GF-D8 (cell line): ENCODE data around the gene HIVEP1.

ENCODE experiments used
- DNase-seq: peaks from one replicate; lab custom pipeline; 2025; lab: John Stamatoyannopoulos, UW

The HIVEP1 gene

DNA sequence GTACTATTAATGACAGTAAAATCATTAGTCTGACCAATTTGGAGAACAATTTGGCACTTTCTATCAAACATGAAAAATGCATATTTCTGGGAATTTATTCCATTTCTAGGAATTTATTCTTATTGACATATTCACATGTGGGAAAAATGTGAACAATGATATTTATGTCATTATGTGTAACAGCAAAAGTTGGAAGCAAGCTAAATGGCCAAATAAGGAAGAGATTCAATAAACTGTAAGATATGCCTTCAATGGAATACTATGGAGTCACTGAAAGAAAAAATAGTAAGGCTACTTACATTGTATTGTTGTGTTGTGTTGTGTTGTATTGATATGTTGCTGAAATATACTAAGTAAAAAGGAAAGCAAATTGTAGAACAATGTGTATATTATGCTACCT, 177.5 kb downstream of the HIVEP1 start:
- no peak for DNase-seq

DNA sequence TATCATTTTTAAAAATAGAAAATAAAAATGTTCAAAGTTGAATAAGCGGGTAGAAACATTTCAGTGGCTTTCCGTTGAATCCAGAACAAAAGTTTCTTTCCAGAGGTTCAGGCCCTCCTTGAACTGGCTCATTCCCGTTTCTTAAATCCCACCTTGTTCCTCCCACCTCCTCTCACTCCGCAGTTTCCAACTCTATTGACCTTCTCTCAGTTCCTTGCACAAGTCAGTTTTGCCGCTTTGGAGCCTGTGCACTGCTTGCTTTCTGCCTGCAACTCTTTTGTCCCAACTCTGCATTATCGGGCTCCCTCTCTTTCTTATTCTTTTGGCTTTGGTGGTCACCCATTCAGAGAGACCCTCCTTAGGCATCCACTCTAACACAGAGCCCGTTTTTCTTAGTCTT, 178.1 kb downstream of the HIVEP1 start:
- no peak for DNase-seq

DNA sequence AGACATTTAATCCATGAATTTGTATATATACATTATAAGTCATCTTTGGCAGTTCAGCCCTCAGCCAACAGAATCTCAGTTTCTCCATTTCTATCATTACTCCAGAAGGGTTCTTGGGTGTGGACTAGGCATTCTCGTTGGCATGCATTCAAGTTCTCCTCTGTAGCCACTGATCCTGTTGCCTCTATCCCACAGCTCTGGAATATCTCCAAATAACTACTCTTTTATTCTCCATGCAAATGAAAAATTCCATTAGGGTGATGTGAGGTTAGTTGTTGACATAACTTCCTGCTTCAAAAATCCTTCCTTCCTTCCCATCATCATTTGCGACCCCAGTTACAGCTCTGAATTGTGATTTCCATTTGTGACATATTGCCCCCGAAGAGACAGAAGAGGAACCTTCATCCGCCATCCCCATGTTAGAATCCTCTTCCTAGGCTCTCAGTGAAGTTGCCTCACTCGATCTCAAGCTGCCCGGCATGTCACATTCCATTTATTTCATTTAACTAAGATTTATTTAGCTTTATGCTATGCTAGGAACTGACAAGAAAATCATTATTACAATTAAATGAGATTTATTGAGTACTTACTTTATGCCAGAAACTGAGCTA, 184.3 kb downstream of the HIVEP1 start:
- no peak for DNase-seq

DNA sequence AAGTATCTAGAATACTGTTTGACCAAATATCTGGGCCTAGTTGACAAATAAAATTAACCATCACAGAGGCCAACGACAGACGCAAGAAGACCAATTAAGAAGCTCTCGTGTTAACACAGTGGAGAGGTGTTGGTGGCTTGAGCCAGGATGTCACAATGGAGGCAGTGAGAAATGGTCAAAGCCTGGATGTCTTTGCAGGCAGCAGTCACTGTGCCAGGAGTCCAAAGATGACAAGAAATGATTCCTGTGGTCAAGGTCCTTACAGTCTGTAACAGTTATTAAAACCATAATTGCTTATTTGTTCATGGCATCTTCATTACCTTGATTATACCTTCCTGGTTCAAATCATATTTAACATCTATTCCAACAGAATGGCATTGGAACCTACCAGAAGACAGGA, 186.7 kb downstream of the HIVEP1 start:
- DNase-seq = no peak

DNA sequence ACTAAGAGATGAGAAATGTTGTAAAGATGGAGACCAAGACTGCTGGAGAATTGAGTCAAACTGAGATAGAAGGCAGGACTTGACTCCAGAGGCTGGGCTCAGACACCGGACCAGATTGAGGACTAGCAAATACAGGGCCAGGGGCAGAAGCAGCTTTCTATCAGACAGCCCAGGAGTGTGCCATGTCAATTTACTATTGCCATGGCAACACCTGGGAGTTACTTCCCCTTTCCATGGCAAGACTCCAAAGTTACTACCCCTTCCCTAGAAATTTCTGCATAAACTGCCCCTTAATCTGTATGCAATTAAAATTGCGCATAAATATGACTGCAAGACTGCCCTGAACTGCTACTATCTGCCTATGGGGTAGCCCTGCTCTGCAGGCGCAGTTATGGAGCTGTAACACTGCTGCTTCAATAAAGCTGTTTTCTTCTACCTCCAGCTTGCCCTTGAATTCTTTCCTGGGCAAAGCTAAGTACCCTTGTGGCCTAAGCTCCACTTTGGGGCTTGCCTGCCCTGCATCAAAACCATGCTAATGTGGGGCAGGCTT, 188.0 kb downstream of the HIVEP1 start:
- no peak for DNase-seq

DNA sequence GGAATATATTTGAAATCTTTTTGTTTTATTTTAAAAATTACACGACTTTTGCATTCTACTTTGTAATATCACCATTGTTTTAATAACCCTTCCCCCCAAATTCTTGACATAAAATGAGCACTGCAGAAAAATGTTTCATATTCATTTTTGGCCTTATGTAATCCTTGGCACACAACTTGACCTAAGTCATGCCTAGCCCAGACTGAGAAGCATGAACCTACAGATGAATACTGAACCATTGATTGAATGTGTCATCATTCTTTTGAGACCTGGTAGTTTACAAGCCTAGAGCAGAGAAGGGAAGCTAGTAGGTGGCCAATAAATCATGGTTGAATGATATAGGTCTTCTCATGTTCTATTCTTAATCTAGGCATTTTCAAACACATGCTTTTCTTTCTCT, 188.6 kb downstream of the HIVEP1 start:
- no peak for DNase-seq

DNA sequence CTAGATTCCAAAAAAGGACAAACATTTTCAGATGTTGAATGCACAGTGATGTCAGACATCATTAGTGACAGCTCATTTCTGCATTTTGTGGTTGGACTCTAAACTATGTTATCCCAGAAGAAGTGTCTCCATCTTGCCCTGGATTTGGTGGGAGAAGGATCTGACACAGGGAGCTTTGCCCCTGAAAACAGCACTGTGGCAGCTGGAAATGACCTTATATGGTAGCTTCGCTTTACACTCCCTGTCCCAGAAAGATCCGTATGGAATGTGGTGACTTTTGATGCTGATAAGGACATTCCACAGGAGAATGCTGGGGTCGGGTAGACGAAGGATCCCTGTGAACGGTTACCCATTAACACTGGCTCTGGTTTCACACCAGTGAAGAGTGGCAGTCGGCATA, 190.9 kb downstream of the HIVEP1 start:
- DNase-seq = no peak

DNA sequence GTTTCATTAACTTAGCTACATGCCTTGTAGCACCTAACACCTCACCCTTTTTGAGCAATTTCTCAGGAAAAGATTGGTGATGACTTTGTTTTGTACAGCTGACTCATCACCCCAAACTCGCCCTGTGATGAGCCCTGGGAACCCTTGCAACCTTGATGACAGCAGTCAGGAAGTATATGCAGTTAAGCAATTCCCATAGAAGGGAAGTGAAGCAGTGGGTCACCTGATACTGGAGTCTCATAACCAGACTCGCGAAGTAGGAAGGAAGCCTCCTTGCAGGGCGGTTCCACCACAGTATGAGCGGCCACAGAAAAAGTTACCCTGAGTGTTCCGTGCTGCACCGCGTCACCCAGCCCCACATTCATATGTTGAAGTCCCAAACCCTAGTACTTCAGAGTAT, 196.1 kb downstream of the HIVEP1 start:
- DNase-seq = peak; percentile 73

DNA sequence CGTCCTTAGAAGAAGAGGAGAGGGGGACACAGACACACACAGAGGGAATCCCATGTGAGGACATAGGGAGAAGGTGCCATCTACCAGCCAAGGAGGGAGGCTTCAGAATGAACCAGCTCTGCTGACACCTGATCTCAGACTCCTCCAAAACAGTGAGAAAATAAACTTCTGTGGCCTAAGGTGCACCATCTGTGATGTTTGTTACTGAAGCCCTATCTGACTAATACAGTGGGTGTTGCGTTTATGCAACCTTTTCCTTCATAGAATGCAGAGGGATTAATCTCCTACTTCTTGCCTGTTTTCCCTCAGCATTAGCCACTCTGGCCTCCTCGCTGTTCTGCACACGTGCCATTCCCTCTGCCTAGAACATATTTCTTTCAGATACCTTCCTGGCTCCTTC, 196.6 kb downstream of the HIVEP1 start:
- no peak for DNase-seq
